Activated T-cell treated with anti-CD3 and anti-CD28 coated beads, Interleukin-2, amount 50 U/mL, for 24 hours (primary cell): ENCODE data around the gene TIGD6.
A peak's percentile ranks its signal among the peaks of the same experiment; 100 is the strongest.
"Not testable (repeated sequence)": the region's sequence is repeated elsewhere in the genome, so short reads cannot be mapped to it uniquely, and the experiment has no call there.

Experiments used
- DNase-seq: peaks from one replicate; pipeline ENCODE4 v3.0.0-alpha.2; 2020
- H3K27ac Mint-ChIP-seq: 2 replicates; pipeline ENCODE4 v1.8.0; 2020; ENCODE audit warnings: mild to moderate bottlenecking, mixed read lengths
- H3K27me3 Mint-ChIP-seq: 2 replicates; pipeline ENCODE4 v1.8.0; 2020; ENCODE audit warnings: mixed read lengths
- H3K36me3 Mint-ChIP-seq: 2 replicates; pipeline ENCODE4 v1.8.0; 2020; ENCODE audit warnings: low read depth, mixed read lengths
- H3K4me1 Mint-ChIP-seq: 2 replicates; pipeline ENCODE4 v1.8.0; 2020; ENCODE audit warnings: low read depth, mixed read lengths
- H3K4me3 Mint-ChIP-seq: 2 replicates; pipeline ENCODE4 v1.8.0; 2020; ENCODE audit warnings: mild to moderate bottlenecking, moderate library complexity, mixed read lengths
- H3K9me3 Mint-ChIP-seq: 2 replicates; pipeline ENCODE4 v1.8.0; 2020; ENCODE audit warnings: mixed read lengths

TIGD6 gene

GRCh38 chr5:150000256-150000989, at the start of gene TIGD6, which contains the start of gene HMGXB3:
TIGD6 (minus strand) TSS chr5:150000654; CDS start chr5:149996348, 4,306 bp downstream.
HMGXB3 (plus strand) TSS chr5:150000739; CDS start chr5:150004853, 4,114 bp downstream.
- Mint-ChIP-seq H3K9me3 (no peaks in the 10 kb centered on the region), H3K27ac (peak within 1 kb of the TSS; percentile 95), H3K4me3 (peak within 1 kb of the TSS; percentile 87), H3K36me3 (peaks cover 55% of the 10 kb centered on the region), H3K4me1 (peaks cover 45% of the 10 kb centered on the region), H3K27me3 (no peaks in the 10 kb centered on the region)
- peak; percentile 93 for DNase-seq

DNA sequence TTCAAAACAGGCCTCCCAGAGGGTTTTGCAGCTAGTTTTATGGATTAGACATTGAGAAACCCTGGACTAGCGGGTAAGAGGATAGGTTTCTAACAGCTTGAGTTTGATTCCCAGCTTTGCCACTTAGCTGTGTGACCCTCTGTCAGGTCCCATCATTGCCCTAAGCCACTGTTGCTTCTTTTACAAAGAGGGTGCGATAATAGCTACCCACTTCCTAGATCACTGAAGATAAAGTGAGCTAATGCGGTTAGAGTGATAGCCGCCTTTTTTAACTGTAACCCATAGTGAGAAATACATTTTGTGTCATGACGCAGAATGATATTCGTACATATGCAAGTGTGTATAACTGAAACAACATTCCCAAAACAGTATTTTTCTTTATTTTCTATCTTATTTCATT, 45.6 kb upstream of the TIGD6 start:
- Mint-ChIP-seq H3K27me3 (no peaks in the 10 kb centered on the region), H3K9me3 (no peaks in the 10 kb centered on the region), H3K4me1 (peaks cover 23% of the 10 kb centered on the region), H3K36me3 (peaks cover 97% of the 10 kb centered on the region), H3K27ac (no peak overlapping the region), H3K4me3 (no peak overlapping the region)
- DNase-seq = no peak

DNA sequence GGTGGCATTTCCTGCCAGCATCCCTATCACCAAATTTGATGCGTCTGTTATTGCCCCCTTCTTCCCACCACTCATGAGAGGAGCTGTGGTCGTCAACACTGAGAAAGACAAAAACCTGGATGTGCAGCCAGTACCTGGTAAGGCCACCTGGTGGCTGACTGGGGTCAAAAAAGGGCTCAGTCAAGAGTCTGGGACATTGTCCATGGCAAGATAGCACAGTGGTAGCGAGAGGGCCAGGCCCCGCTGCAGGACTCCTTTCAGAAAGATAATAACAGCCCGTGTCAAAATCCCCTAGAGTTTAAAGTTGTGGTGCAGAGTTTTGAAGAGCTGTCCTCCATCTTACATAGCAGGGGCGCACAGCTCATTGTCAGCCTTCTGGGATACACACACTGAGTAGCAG, 45.1 kb upstream of the TIGD6 start:
- Mint-ChIP-seq H3K27me3 (no peaks in the 10 kb centered on the region), H3K36me3 (peaks cover 97% of the 10 kb centered on the region), H3K4me1 (peaks cover 23% of the 10 kb centered on the region), H3K27ac (peak overlapping the region; percentile 24), H3K9me3 (no peaks in the 10 kb centered on the region), H3K4me3 (no peak overlapping the region)
- no peak for DNase-seq

GRCh38 chr5:150044712-150045111, 44.3 kb upstream of the TIGD6 start:
- Mint-ChIP-seq H3K27me3 (no peaks in the 10 kb centered on the region), H3K36me3 (peaks cover 97% of the 10 kb centered on the region), H3K4me3 (no peak overlapping the region), H3K27ac (no peak overlapping the region), H3K4me1 (peaks cover 23% of the 10 kb centered on the region), H3K9me3 (no peaks in the 10 kb centered on the region)
- DNase-seq = no peak

DNA sequence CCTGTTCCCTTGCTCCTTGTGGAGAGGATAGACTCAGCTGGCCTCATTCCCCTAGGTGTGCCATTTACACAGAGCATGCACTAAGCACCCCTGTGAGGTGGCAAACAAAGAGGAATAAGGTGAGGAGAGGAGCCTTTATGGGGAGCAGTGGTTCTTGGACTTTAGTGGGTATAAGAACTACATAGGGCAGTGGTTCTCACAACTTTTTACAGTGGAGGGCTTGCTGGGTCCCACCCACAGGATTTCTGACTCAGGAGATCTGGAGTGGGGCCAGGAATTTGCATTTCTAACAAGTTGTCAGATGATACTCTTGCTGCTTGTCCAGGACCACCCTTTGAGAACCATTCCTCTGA, 43.9 kb upstream of the TIGD6 start:
- Mint-ChIP-seq H3K36me3 (peaks cover 96% of the 10 kb centered on the region), H3K4me3 (no peak overlapping the region), H3K9me3 (no peaks in the 10 kb centered on the region), H3K4me1 (peaks cover 23% of the 10 kb centered on the region), H3K27ac (peak overlapping the region; percentile 82), H3K27me3 (no peaks in the 10 kb centered on the region)
- DNase-seq = no peak

- peak overlapping the region; percentile 82 for H3K27ac Mint-ChIP-seq
- no peaks in the 10 kb centered on the region for H3K9me3 Mint-ChIP-seq
- H3K4me3 Mint-ChIP-seq = no peak overlapping the region
- no peaks in the 10 kb centered on the region for H3K27me3 Mint-ChIP-seq
- no peak for DNase-seq
- H3K36me3 Mint-ChIP-seq = peaks cover 95% of the 10 kb centered on the region
- peaks cover 23% of the 10 kb centered on the region for H3K4me1 Mint-ChIP-seq
These were observed 43.3 kb upstream of the TIGD6 start for GRCh38 chr5:150043657-150044328.

GRCh38 chr5:150042459-150042858, 42.0 kb upstream of the TIGD6 start:
- no peaks in the 10 kb centered on the region for H3K27me3 Mint-ChIP-seq
- no peak for DNase-seq
- H3K4me3 Mint-ChIP-seq = no peak overlapping the region
- no peaks in the 10 kb centered on the region for H3K9me3 Mint-ChIP-seq
- H3K4me1 Mint-ChIP-seq = peaks cover 23% of the 10 kb centered on the region
- H3K27ac Mint-ChIP-seq = peak overlapping the region; percentile 9
- peaks cover 95% of the 10 kb centered on the region for H3K36me3 Mint-ChIP-seq

- peaks cover 9% of the 10 kb centered on the region for H3K4me1 Mint-ChIP-seq
- H3K4me3 Mint-ChIP-seq = no peak overlapping the region
- H3K27me3 Mint-ChIP-seq = no peaks in the 10 kb centered on the region
- no peak for DNase-seq
- no peaks in the 10 kb centered on the region for H3K9me3 Mint-ChIP-seq
- peaks cover 98% of the 10 kb centered on the region for H3K36me3 Mint-ChIP-seq
- H3K27ac Mint-ChIP-seq = no peak overlapping the region
These were observed 38.1 kb upstream of the TIGD6 start for GRCh38 chr5:150038547-150038946.

DNA sequence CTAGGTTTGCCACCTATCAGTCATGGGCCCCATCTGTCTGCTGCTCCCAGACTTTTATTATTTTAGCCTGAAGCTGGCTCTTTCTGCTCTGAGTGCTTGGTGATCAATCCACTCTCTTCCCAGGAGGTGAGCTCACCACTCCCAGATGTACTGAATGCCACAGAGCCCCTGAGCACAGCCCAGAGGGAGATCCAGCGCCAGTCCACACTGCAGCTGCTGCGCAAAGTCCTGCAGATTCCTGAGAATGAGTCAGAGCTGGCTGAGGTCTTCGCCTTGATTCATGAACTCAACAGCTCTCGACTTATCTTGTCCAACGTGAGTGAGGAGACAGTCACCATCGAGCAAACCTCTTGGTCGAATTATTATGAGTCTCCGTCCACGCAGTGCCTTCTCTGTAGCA, 36.1 kb upstream of the TIGD6 start:
- Mint-ChIP-seq H3K27ac (no peak overlapping the region), H3K9me3 (no peaks in the 10 kb centered on the region)

GRCh38 chr5:150035139-150035895, 34.9 kb upstream of the TIGD6 start:
- peaks cover 98% of the 10 kb centered on the region for H3K36me3 Mint-ChIP-seq
- no peaks in the 10 kb centered on the region for H3K4me1 Mint-ChIP-seq
- no peaks in the 10 kb centered on the region for H3K27me3 Mint-ChIP-seq
- no peak for DNase-seq
- H3K9me3 Mint-ChIP-seq = no peaks in the 10 kb centered on the region
- peak overlapping the region; percentile 27 for H3K27ac Mint-ChIP-seq
- no peak overlapping the region for H3K4me3 Mint-ChIP-seq

More for the DNA sequence above, 36.1 kb upstream of the TIGD6 start:
- no peaks in the 10 kb centered on the region for H3K27me3 Mint-ChIP-seq
- H3K36me3 Mint-ChIP-seq = peaks cover 98% of the 10 kb centered on the region
- H3K4me1 Mint-ChIP-seq = no peaks in the 10 kb centered on the region
- H3K4me3 Mint-ChIP-seq = no peak overlapping the region
- no peak for DNase-seq

DNA sequence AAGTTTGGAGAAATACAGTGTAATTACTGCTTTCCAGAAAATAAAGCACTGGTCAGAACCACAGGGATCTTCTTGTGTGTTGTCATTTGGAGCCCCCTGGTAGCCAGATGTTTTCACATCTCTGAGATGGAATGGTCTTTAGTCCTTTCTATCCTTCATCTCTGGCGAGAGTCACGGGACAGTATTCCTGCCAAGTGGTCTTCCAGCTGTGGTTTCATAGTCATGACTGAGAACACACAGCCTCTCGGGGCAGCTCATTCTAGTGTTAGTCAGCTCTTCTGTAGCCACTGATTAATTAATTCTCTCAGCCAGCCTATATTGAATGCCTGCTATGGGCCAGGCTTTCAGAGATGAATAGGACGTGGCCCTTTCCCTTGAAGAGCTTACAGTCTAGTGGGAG, 34.2 kb upstream of the TIGD6 start:
- no peaks in the 10 kb centered on the region for H3K4me1 Mint-ChIP-seq
- peaks cover 94% of the 10 kb centered on the region for H3K36me3 Mint-ChIP-seq
- no peak overlapping the region for H3K4me3 Mint-ChIP-seq
- no peak for DNase-seq
- H3K27me3 Mint-ChIP-seq = no peaks in the 10 kb centered on the region
- H3K9me3 Mint-ChIP-seq = no peaks in the 10 kb centered on the region
- no peak overlapping the region for H3K27ac Mint-ChIP-seq

GRCh38 chr5:150033334-150033733, 32.9 kb upstream of the TIGD6 start:
- Mint-ChIP-seq H3K27me3 (no peaks in the 10 kb centered on the region), H3K4me3 (no peak overlapping the region), H3K27ac (peak overlapping the region; percentile 22), H3K4me1 (no peaks in the 10 kb centered on the region), H3K9me3 (no peaks in the 10 kb centered on the region), H3K36me3 (peaks cover 95% of the 10 kb centered on the region)
- no peak for DNase-seq

DNA sequence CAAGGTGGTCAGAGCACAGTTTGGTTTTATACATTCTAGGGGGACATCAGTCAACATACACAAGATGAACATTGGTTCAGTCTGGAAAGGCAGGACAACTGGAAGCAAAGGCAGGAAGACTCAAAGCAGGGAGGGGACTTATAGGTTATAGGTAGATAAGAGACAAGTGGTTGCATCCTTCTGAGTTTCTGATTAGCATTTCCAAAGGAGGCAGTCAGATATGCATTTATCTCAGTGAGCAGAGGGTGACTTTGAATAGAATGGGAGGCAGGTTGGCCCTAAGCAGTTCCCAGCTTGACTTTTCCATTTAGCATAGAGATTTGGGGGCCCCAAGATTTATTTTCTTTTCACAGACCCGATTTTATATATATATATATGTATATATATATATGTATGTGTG, 27.6 kb upstream of the TIGD6 start:
- H3K4me3 Mint-ChIP-seq = not testable (repeated sequence)

GRCh38 chr5:150026682-150027172, 26.3 kb upstream of the TIGD6 start:
- DNase-seq = no peak
- peaks cover 93% of the 10 kb centered on the region for H3K36me3 Mint-ChIP-seq
- H3K4me1 Mint-ChIP-seq = peaks cover 7% of the 10 kb centered on the region
- no peak overlapping the region for H3K27ac Mint-ChIP-seq
- H3K4me3 Mint-ChIP-seq = no peak overlapping the region
- H3K27me3 Mint-ChIP-seq = no peaks in the 10 kb centered on the region
- H3K9me3 Mint-ChIP-seq = no peaks in the 10 kb centered on the region

More for the DNA sequence above, 27.6 kb upstream of the TIGD6 start:
- not testable (repeated sequence) for H3K9me3 Mint-ChIP-seq, H3K4me1 Mint-ChIP-seq, DNase-seq, H3K27ac Mint-ChIP-seq, H3K27me3 Mint-ChIP-seq
- H3K36me3 Mint-ChIP-seq = peaks cover 93% of the 10 kb centered on the region
